HG03432 (cell line): Measurements from ENCODE around the gene TTC39A.

Experiments used
- ATAC-seq: cut with Tn5 transposase; IDR thresholded peaks from one replicate; pipeline ENCODE4 v1.9.1; 2021; ENCODE audit warnings: mild to moderate bottlenecking, moderate library complexity; ENCODE audit not compliant: unreplicated experiment

Gene TTC39A

DNA sequence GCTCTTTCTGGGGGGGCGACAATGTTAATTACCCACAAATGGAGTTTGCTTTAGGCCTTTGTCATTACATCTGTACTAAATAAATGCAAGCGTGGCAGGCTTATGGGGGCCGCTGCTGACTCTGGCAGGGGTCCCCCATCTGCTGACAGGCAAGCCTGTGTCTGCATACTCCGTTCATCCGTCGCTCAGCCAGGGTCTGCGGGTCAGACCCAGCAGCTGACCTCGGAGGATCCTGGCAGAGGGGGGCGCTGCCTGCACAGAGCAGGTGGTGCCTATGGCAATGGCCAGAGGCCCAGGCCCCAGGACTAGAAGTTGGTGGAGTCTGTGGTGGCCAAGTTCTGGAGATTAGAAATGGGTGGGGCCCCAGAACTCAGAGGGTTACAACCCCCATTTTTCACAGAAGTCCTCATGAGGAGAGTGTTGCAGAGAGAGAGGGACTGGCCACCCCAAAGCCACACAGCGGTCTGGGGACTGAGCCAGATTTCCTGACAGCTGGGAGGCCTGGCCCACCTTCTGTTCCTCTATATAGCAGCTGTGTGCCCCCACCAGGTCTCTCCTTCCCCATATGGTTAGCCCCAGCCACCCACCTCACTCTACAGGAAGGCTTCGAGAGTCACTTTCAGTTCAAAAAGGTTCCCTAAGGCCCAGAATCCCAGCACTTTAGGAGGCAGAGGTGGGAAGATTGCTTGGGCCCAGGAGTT is 31.0 kb downstream of the TTC39A start:
- no peak for ATAC-seq

DNA sequence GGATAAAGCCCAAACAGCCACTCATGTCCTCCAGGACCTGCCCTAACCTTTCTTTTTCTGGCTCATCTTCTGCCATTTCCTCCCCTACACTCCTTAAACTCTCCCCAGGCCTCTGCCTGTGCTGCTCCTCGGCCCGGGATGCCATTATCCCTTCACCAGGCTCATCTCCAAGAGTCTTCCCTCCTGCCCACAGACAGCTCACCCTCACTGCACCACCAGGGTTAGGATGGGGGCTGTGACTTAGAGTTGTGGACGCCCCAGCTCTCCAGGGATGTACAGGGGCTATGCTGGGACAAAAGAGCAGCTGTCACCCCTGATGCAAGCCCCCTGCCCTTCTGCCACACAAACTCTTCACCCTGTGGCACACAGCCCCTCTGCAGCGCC is 32.0 kb downstream of the TTC39A start:
- no peak for ATAC-seq

GRCh38 chr1:51297401-51298321 is 32.7 kb downstream of the TTC39A start:
- no peak for ATAC-seq

DNA sequence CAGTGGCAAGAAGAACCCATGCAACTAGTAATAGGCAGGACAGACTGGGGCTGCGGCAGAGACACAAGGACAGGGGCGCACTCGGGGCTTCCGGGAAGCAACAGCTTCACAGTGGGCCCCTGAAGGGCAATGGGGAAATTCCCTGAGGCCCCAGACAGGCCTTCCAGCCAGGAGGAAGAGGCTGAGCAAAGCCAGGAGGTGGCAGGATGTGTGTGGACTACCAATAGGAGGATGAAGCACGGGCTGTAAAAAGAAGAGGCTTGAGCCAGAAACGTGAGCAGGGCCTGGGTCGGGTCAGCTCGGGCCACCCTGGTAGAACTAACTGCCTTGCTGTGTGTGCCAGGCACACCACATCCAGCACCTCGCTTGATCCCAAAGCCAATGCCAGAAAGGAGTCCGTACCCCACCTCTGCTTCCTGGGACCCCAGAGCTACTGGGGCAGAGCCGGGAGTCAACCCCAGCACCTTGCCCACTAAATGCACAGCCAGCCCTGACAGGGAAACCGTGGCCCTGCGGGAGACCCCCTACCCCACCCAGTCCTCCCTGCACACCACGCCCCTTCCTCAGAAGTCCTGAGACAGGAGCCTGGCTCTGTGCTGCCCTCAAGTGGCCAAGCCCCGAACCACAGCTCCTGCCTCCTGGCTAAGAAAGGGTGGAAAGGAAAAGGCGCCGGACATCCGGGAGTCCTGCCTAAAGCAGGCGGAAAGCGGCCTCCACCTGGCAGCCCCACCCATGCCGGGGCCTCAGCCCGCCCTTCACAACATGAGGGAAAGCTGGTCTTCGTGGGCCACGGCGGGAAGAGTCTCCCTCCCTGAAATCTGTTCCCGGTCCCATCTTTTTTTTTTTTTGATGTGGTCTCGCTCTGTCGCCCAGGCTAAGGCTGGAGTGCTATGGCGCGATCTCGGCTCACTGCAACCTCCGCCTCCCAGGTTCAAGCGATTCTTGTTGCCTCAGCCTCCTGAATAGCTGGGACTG is 33.7 kb downstream of the TTC39A start:
- ATAC-seq = peak; percentile 76

GRCh38 chr1:51295926-51296325 is 34.4 kb downstream of the TTC39A start:
- ATAC-seq = no peak

DNA sequence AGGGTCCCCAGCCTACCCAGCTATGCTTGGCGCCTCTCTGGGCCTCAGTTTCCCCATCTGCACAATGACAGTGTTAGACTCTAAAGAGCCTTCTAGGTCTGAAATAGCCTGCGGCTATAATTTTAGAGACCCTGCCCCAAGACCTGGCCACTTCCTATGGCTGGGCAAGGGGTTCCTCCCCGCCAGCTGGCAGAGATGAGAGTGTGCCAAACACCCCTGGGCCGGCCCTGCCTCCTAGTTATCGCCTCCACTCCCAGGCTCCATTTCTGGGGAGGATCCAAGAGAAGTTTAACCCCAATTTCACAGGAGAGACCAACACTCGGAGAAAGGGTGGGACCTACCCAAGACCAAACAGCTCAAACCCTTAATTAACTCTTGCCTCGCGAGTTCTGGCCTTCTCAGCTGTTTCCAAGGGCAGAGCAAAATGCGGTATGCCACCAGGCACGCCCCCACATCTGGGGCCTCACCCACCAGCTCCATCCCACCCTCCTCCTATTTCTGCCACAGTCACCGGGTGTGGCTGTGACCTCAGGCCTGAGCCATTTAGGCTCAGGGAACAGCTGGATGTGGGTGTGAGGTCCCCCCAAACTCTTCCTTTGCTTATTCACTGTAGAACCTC is 35.7 kb downstream of the TTC39A start:
- ATAC-seq = no peak

DNA sequence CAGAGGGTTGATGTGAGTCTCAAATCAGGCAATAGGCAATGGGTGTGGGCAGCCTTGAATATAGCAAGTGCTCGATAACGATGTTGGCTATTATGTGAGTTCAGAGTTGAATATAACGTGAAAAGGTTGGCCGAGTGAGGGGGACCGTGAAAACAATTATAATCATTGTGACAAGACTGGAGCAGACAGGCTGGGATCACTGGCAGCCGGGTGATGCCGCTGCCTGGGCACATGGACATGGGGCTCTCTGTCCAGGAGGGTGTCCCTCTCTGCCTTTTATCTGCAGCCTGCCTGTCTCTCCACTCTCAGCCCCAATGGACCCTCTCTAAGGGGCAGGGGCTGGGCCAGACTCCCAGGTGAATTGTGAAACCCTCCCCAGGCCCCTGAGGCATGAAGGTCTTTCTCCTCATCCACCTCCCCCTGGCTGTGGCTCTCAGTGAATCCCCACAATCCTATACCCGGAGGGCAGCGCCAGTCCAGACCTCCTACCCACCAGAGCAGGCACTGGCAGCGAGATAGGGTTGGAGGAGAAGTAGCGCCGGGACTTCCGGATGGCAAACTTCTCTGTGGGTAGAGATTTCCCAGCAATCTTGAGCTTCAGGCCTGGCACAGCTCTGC is 36.4 kb downstream of the TTC39A start:
- no peak for ATAC-seq

- no peak for ATAC-seq
Measured at GRCh38 chr1:51290489-51290847, 39.9 kb downstream of the TTC39A start.

GRCh38 chr1:51289676-51290488 is 40.5 kb downstream of the TTC39A start:
- ATAC-seq = no peak

DNA sequence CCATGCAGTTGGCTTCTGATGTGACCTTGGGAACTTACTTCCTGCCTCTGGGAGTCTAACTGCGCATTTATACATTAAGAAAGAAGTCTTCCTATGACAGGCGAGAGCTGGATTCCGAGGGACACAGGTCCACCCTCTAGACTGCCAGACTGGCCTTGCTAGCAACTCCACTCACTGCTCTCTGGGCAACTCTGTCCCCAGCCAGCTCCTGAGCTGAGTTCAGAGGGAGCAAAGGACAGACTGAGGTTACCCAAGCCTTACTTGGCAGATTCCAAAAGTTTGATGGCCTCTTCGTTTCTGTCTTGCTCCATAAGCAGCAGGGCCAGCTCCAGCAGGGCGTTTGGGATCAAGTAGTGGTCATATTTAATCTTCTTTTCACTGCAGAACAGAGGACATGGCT is 41.8 kb downstream of the TTC39A start:
- ATAC-seq = no peak

DNA sequence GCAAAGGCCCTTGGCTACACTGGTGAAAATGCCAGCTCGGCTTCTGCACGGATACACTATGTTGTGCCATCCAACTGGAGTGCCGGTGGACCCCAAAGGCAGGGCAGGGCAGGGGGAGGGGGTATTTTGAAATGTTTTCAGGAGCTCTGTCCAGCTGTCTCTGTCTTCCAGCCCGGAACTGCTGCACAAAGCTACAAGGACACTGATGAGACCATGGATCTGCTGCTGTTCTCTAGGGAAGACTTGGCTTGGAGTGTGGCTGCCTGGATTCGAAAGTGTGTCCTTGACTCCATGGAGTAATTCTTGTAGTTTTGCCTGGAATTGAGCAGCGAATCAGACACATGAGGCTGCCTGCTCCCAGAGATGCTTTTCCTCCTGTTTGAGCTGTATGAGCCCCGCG is 42.4 kb downstream of the TTC39A start:
- ATAC-seq = no peak

DNA sequence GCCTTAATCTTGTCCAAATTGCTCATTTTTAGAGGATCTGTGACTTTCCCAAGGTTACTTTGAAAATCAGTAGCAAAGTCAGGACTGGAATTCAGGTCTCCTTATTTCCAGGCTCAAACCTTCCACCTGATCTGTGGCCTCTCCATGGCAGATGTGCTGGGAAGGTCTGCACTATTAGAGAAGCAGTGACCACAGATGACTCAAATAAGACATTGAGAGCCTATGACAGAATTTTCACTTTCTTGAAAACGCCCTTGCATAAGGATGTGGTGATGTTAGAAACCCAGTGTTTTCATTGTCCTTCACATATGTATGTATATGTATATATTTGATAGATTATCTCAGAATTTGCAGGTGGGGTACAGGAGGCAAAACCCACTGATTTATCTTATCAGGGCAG is 45.3 kb downstream of the TTC39A start:
- peak; percentile 94 for ATAC-seq

DNA sequence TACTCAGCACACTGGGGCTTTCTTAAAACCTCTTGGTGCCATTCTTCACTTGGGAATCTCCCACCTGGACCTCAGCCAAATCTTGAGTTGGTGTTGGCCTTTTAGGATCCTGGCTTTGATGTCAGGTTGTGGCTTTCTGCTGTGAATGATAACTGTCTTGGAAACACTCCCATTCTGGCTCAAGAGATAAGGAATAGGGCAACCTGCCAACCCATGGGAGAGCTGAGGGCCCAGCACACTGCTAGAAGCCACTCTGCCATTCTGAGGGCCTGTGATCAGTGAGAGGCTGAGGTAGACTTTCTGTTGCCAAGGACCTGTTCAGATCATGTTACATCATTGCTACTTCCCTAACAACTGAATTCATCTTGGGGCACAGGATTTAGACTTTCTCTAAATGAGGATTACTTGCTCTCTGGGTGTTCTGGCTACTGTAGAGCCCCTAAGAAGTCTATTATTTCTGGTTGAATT is 45.8 kb downstream of the TTC39A start:
- peak; percentile 47 for ATAC-seq

DNA sequence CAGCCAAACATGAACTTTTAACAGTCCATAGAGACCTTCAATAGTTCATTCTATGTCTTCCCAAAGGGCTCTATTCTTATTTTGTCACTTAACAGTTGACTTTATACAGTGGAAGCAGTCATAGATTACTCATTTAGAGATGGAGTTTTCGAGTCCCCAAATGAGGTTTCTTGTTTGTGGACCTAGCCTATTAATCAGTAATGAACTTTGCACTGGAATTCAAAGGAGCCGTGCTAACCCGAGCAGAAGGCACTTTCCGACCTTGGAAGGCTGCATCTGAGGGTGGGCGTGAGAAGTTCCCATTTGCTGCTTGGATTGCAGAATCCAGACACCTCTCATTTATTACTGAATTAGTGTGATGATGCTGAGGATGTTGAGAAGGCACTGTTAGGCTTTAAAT is 46.4 kb downstream of the TTC39A start:
- ATAC-seq = no peak

DNA sequence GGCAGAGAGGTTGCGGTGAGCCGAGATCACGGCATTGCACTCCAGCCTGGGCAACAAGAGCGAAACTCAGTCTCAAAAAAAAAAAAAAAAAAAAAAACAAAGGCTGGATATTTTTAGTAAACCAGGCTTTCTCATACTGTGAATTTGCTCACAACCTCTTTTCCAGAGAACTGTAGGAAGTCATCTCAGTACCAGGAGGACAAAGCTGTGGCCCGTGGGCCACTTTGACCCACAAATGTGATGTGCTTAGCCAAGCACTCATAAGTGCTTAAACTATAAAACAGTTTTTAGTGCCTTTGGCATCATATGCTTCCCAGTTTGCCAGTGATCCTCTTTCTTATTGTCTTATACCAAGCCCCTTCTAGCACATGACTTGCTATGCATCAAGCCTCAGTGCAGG is 47.8 kb downstream of the TTC39A start:
- ATAC-seq = no peak

DNA sequence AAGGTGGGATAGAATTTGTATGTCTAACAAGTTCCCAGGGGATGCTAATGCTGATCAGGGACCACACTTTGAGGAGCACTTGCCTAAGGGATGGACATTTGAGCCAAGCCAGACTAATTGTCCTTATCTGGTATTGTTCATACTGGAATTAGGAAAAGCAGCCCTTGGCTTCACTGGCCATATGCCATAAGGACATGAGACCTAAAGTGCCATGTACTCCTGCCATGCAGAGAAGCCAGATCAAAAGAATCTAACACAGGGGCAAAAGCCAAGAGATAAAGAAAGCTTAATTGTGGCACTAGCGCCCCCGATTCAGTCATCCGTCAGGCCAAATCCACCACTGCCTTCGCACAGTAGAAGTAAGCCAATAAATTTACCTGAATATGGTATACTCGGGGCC is 48.6 kb downstream of the TTC39A start:
- no peak for ATAC-seq

DNA sequence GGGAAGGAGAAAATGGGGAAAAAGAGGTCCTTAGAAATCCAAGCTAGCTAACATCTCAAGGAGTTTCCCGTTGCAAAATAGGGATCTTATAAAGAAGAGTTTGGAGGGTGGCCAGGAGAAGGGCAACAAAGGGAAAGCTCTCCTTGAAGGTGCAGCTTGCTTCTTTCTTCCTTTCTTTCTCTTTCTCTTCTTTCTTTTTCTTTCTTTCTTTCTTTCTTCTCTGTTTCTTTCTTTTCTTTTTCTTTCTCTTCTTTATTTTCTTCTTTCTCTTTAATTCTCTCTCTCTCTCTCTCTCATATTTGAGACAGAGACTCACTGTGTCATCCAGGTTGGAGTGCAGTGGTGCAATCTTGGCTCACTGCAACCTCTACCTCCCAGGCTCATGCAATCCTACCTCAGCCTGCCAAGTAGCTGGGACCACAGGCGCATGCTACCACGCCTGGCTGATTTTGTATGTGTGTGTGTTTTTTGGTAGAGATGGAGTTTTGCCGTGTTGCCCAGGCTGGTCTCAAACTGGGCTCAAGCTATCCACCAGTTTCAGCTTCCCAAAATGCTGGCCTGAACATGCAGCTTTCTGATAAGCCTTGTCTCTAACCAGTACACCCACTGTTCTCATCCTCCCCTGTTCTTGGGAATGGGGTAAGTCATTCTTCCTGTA is 49.9 kb downstream of the TTC39A start:
- no peak for ATAC-seq

- ATAC-seq = no peak
Measured at GRCh38 chr1:51276286-51276685, 54.1 kb downstream of the TTC39A start.

- ATAC-seq = no peak
Measured at GRCh38 chr1:51274676-51275075, 55.7 kb downstream of the TTC39A start.
